K562 (cell line): ENCODE data around the gene DHDDS. TPM values are rescaled to one million over a fixed set of nuclear protein-coding genes. Genes with fewer than 3 reads are reported as not detected.

Experiments
- CBX8 ChIP-seq: fragments of 200-600 bp; sonication (generic); IDR thresholded peaks from 2 replicates; pipeline ENCODE4 v1.6.1; 2012; ENCODE audit warnings: borderline replicate concordance, mixed run types, low read depth, mild to moderate bottlenecking, moderate library complexity, mixed read lengths, low read length, control low read depth, inconsistent platforms; ENCODE audit not compliant: poor library complexity, severe bottlenecking; ENCODE audit errors: extremely low read depth
- CC2D1A ChIP-seq: fragments of 450-650 bp; IDR thresholded peaks from 2 replicates; pipeline ENCODE4 v1.6.1; 2017; ENCODE audit warnings: mild to moderate bottlenecking
- DACH1 ChIP-seq: fragments of 450-650 bp; IDR thresholded peaks from 2 replicates; pipeline ENCODE4 v1.6.1; 2018; ENCODE audit not compliant: partially characterized antibody
- FOXP1 ChIP-seq: sonication (generic); formaldehyde crosslinking; IDR thresholded peaks from 2 replicates; pipeline ENCODE4 v1.8.0; 2022; ENCODE audit warnings: mild to moderate bottlenecking, missing genetic modification reagents
- HDAC2 ChIP-seq: fragments of 450-650 bp; IDR thresholded peaks from 2 replicates; pipeline ENCODE4 v1.6.1; 2016; ENCODE audit warnings: mild to moderate bottlenecking
- KAT7 ChIP-seq: sonication (generic); formaldehyde crosslinking; IDR thresholded peaks from 2 replicates; pipeline ENCODE4 v1.8.0; 2022; ENCODE audit warnings: missing genetic modification reagents, mild to moderate bottlenecking, borderline replicate concordance
- NR1H2 ChIP-seq: sonication (generic); formaldehyde crosslinking; IDR thresholded peaks from 2 replicates; pipeline ENCODE4 v1.4.0; 2020; ENCODE audit warnings: mild to moderate bottlenecking, missing genetic modification reagents
- TAF9B ChIP-seq: fragments of 450-650 bp; IDR thresholded peaks from 2 replicates; pipeline ENCODE4 v1.6.1; 2018; ENCODE audit warnings: mild to moderate bottlenecking; ENCODE audit not compliant: partially characterized antibody
- ZBTB8A ChIP-seq: fragments of 450-650 bp; IDR thresholded peaks from 2 replicates; pipeline ENCODE4 v1.6.1; 2018; ENCODE audit warnings: mild to moderate bottlenecking, moderate library complexity; ENCODE audit not compliant: partially characterized antibody
- ZNF830 ChIP-seq: fragments of 250-450 bp; sonication (Bioruptor Pico); IDR thresholded peaks from 2 replicates; pipeline ENCODE4 v1.5.0; 2021; ENCODE audit warnings: mild to moderate bottlenecking
- polyA plus RNA-seq, 8 experiments: library from polyadenylated mRNA; depleted of rRNA in 4 of 8; stranded (reverse) in 5 of 8; unstranded in 3 of 8; fragments of >200 nt; fragmentation: Nextera tagmentation in 2 of 8; fragmentation: Illumina TruSeq in 1 of 8; extraction: Ambion mirVana in 2 of 8; extraction: Trizol in 1 of 8; gene quantifications; 2 replicates each; pipeline versions ENCODE4 v1.2.1 to v1.2.3, GENCODE V29; 2011 to 2014; ENCODE audit warnings: inconsistent platforms in 1 of 8, missing spikeins in 1 of 8
- total RNA-seq, 7 experiments: library from RNA; depleted of rRNA in 6 of 7; stranded (reverse); fragments of >200 nt in 6 of 7; fragmentation: Illumina TruSeq in 2 of 7; extraction: Trizol in 2 of 7; gene quantifications; 2 replicates each; pipeline versions ENCODE4 v1.2.1 to v1.2.3, GENCODE V29; 2011 to 2021; ENCODE audit warnings: low replicate concordance in 1 of 7
- TF ChIP-seq, protein P1 (sequence below): IDR thresholded peaks from 3 replicates; pipeline ENCODE4 v1.6.1; 2011; ENCODE audit warnings: borderline replicate concordance, mild to moderate bottlenecking, moderate library complexity; ENCODE audit not compliant: insufficient read length; ENCODE audit errors: extremely low read depth
- TF ChIP-seq, protein P2 (sequence below), 2 experiments: fragments of 450-650 bp; IDR thresholded peaks; 2 replicates each; pipeline ENCODE4 v1.6.1; 2016
- TF ChIP-seq, protein P3 (sequence below), 2 experiments: IDR thresholded peaks; 2 replicates each; pipeline ENCODE4 v1.6.1; 2011; ENCODE audit warnings: borderline replicate concordance in 1 of 2, control low read depth in 1 of 2, low read depth in 1 of 2, low read length in 1 of 2, mild to moderate bottlenecking in 1 of 2, mixed read lengths in 1 of 2, moderate library complexity in 1 of 2; ENCODE audit not compliant: insufficient read depth in 1 of 2, insufficient read length in 1 of 2, poor library complexity in 1 of 2, severe bottlenecking in 1 of 2; ENCODE audit errors: extremely low read depth in 1 of 2
- TF ChIP-seq, protein P4 (sequence below): fragments of 250-450 bp; sonication (Bioruptor Pico); IDR thresholded peaks from 2 replicates; pipeline ENCODE4 v1.4.0; 2020

Gene DHDDS
- total and polyA plus RNA-seq, 9 of the 15 experiments (the other 6 are each of a cell fraction or from before 2014, with no cell fraction given), result 33.3 to 55.0 (median 44.3) TPM

DNA sequence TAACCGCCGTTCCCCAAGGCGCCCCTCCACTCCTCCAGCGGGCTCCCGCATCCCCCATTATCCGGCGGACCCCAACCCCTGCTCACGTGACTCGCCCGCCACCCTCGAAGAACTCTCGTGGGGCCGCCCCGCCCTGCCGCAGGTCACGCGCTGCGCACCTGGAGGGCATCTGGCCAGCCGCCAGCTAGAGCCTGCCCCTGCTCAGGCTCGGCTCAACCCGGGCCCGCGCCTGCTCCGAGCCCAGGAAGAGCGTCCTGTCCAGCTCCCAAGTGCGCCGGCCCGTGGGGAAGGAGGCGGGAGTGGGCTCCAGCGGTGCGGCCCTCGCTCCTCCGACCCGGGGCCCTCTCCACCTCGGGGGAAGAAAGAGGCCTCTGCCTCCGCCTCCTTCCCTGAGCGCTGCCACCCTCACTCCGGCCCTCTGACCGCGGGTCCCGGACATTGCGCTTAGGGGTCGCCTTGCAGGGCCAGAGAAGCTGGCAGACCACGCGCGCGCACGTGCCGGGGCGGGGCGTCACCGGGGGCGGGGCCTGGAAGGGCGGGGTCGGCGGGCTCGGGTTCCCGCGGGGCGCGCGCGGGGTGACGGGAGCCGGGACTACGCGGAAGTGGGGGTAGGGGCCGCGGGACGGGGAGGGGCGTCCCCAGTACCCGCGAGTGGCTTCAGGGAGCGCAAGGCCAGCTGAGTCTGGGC lies 68.5 kb downstream of the DHDDS start (continued):
- TF ChIP-seq, protein P1, sequence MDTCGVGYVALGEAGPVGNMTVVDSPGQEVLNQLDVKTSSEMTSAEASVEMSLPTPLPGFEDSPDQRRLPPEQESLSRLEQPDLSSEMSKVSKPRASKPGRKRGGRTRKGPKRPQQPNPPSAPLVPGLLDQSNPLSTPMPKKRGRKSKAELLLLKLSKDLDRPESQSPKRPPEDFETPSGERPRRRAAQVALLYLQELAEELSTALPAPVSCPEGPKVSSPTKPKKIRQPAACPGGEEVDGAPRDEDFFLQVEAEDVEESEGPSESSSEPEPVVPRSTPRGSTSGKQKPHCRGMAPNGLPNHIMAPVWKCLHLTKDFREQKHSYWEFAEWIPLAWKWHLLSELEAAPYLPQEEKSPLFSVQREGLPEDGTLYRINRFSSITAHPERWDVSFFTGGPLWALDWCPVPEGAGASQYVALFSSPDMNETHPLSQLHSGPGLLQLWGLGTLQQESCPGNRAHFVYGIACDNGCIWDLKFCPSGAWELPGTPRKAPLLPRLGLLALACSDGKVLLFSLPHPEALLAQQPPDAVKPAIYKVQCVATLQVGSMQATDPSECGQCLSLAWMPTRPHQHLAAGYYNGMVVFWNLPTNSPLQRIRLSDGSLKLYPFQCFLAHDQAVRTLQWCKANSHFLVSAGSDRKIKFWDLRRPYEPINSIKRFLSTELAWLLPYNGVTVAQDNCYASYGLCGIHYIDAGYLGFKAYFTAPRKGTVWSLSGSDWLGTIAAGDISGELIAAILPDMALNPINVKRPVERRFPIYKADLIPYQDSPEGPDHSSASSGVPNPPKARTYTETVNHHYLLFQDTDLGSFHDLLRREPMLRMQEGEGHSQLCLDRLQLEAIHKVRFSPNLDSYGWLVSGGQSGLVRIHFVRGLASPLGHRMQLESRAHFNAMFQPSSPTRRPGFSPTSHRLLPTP, result no peak
- TF ChIP-seq CBX8 (no peak), HDAC2 (peak; percentile 62; the same call in 1 of the 2 replicates), KAT7 (CRISPR knock-in tag) (peak; percentile 89), TAF9B (no peak), ZBTB8A (no peak), NR1H2 (CRISPR knock-in tag) (no peak; the same call in 1 of the 2 replicates), FOXP1 (CRISPR knock-in tag) (peak; percentile 93), ZNF830 (CRISPR knock-in tag) (no peak), CC2D1A (no peak), DACH1 (no peak)
- TF ChIP-seq, protein P2, sequence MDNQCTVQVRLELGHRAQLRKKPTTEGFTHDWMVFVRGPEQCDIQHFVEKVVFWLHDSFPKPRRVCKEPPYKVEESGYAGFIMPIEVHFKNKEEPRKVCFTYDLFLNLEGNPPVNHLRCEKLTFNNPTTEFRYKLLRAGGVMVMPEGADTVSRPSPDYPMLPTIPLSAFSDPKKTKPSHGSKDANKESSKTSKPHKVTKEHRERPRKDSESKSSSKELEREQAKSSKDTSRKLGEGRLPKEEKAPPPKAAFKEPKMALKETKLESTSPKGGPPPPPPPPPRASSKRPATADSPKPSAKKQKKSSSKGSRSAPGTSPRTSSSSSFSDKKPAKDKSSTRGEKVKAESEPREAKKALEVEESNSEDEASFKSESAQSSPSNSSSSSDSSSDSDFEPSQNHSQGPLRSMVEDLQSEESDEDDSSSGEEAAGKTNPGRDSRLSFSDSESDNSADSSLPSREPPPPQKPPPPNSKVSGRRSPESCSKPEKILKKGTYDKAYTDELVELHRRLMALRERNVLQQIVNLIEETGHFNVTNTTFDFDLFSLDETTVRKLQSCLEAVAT (IDR thresholded peaks at IDR 0.05), result no peak
- TF ChIP-seq, protein P3, sequence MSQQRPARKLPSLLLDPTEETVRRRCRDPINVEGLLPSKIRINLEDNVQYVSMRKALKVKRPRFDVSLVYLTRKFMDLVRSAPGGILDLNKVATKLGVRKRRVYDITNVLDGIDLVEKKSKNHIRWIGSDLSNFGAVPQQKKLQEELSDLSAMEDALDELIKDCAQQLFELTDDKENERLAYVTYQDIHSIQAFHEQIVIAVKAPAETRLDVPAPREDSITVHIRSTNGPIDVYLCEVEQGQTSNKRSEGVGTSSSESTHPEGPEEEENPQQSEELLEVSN (IDR thresholded peaks at IDR 0.05; ENCODE audit: borderline replicate concordance in 1 of 2, extremely low read depth in 1 of 2, insufficient read depth in 1 of 2, insufficient read length in 1 of 2, low read depth in 1 of 2, low read length in 1 of 2, poor library complexity in 1 of 2, severe bottlenecking in 1 of 2), result peak; percentile 53 to 93
- TF ChIP-seq, protein P4, sequence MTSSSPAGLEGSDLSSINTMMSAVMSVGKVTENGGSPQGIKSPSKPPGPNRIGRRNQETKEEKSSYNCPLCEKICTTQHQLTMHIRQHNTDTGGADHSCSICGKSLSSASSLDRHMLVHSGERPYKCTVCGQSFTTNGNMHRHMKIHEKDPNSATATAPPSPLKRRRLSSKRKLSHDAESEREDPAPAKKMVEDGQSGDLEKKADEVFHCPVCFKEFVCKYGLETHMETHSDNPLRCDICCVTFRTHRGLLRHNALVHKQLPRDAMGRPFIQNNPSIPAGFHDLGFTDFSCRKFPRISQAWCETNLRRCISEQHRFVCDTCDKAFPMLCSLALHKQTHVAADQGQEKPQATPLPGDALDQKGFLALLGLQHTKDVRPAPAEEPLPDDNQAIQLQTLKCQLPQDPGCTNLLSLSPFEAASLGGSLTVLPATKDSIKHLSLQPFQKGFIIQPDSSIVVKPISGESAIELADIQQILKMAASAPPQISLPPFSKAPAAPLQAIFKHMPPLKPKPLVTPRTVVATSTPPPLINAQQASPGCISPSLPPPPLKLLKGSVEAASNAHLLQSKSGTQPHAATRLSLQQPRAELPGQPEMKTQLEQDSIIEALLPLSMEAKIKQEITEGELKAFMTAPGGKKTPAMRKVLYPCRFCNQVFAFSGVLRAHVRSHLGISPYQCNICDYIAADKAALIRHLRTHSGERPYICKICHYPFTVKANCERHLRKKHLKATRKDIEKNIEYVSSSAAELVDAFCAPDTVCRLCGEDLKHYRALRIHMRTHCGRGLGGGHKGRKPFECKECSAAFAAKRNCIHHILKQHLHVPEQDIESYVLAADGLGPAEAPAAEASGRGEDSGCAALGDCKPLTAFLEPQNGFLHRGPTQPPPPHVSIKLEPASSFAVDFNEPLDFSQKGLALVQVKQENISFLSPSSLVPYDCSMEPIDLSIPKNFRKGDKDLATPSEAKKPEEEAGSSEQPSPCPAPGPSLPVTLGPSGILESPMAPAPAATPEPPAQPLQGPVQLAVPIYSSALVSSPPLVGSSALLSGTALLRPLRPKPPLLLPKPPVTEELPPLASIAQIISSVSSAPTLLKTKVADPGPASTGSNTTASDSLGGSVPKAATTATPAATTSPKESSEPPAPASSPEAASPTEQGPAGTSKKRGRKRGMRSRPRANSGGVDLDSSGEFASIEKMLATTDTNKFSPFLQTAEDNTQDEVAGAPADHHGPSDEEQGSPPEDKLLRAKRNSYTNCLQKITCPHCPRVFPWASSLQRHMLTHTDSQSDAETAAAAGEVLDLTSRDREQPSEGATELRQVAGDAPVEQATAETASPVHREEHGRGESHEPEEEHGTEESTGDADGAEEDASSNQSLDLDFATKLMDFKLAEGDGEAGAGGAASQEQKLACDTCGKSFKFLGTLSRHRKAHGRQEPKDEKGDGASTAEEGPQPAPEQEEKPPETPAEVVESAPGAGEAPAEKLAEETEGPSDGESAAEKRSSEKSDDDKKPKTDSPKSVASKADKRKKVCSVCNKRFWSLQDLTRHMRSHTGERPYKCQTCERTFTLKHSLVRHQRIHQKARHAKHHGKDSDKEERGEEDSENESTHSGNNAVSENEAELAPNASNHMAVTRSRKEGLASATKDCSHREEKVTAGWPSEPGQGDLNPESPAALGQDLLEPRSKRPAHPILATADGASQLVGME (CRISPR knock-in tag), result no peak; the same call in 1 of the 2 replicates
